Measurements from ENCODE around the gene SLC49A3. TPM values are rescaled to one million over a fixed set of nuclear protein-coding genes. Genes with fewer than 3 reads are reported as not detected.

The SLC49A3 gene
- total RNA-seq, 2 experiments from 2014 or later: not detected

GRCh38 chr4:634599-634985, 54.4 kb downstream of the SLC49A3 start:
- POLR2A ChIA-PET: no interaction called here
- Histone ChIP-seq H2AFZ (ENCODE audit: low read length) (no peak overlapping the region), H3K36me3 (ENCODE audit: insufficient read depth, low read length) (no peaks in the 10 kb centered on the region), H3K4me3 (ENCODE audit: low read depth, low read length, poor library complexity, severe bottlenecking) (no peak overlapping the region), H3K9me2 (ENCODE audit: insufficient read depth, low read length) (no peaks in the 10 kb centered on the region), H3K4me1 (ENCODE audit: insufficient read depth, low read length, poor library complexity, severe bottlenecking) (no peaks in the 10 kb centered on the region), H3K79me2 (ENCODE audit: insufficient read depth, low read depth, low read length) (no peaks in the 10 kb centered on the region), H3K4me2 (ENCODE audit: low read length) (no peak overlapping the region), H4K20me1 (ENCODE audit: insufficient read depth, low read length) (no peaks in the 10 kb centered on the region), H3K9me3 (ENCODE audit: low read length) (no peaks in the 10 kb centered on the region), H3K27ac (ENCODE audit: low read depth, low read length, poor library complexity, severe bottlenecking) (no peak overlapping the region)
- no peak for DNase-seq (ENCODE audit: low spot score)
- no peak for TF ChIP-seq CTCF (conservative IDR thresholded peaks at IDR 0.05; ENCODE audit: low read length)
- TF ChIP-seq EZH2phosphoT487 (IDR thresholded peaks at IDR 0.05; ENCODE audit: borderline replicate concordance, low read depth, low read length): no peak
- CTCF ChIA-PET (ENCODE audit: unreplicated experiment): no interaction called here
- no TSS peak for BruUV-seq (replicated peaks)
- intact Hi-C loops (cut with micrococcal nuclease; ENCODE audit: unreplicated experiment): no loop called here

GRCh38 chr4:633976-634598, 54.9 kb downstream of the SLC49A3 start:
- H3K36me3 ChIP-seq (ENCODE audit: insufficient read depth, low read length): no peaks in the 10 kb centered on the region
- ChIA-PET POLR2A (no interaction called here), CTCF (ENCODE audit: unreplicated experiment) (interaction anchor here (0.5 kb wide), 1 partner anchor 108 kb away, joined by 10 read pairs; no protein-coding TSS in a partner anchor)
- no peak overlapping the region for H3K4me3 ChIP-seq (ENCODE audit: low read depth, low read length, poor library complexity, severe bottlenecking)
- no peak for DNase-seq (ENCODE audit: low spot score)
- H4K20me1 ChIP-seq (ENCODE audit: insufficient read depth, low read length): no peaks in the 10 kb centered on the region
- no peak overlapping the region for H3K27ac ChIP-seq (ENCODE audit: low read depth, low read length, poor library complexity, severe bottlenecking)
- H3K9me2 ChIP-seq (ENCODE audit: insufficient read depth, low read length): no peaks in the 10 kb centered on the region
- no TSS peak for BruUV-seq (replicated peaks)
- H3K4me2 ChIP-seq (ENCODE audit: low read length): no peak overlapping the region
- no peak for TF ChIP-seq CTCF (conservative IDR thresholded peaks at IDR 0.05; ENCODE audit: low read length)
- no peak for TF ChIP-seq EZH2phosphoT487 (IDR thresholded peaks at IDR 0.05; ENCODE audit: borderline replicate concordance, low read depth, low read length)
- no peaks in the 10 kb centered on the region for H3K4me1 ChIP-seq (ENCODE audit: insufficient read depth, low read length, poor library complexity, severe bottlenecking)
- intact Hi-C loops (cut with micrococcal nuclease; ENCODE audit: unreplicated experiment): no loop called here
- no peaks in the 10 kb centered on the region for H3K79me2 ChIP-seq (ENCODE audit: insufficient read depth, low read depth, low read length)
- H3K9me3 ChIP-seq (ENCODE audit: low read length): no peaks in the 10 kb centered on the region
- H2AFZ ChIP-seq (ENCODE audit: low read length): no peak overlapping the region

GRCh38 chr4:633406-633805, 55.5 kb downstream of the SLC49A3 start:
- intact Hi-C loops (cut with micrococcal nuclease; ENCODE audit: unreplicated experiment): no loop called here

More at GRCh38 chr4:633406-633805, 55.5 kb downstream of the SLC49A3 start:
- no peak for DNase-seq (ENCODE audit: low spot score)
- no peaks in the 10 kb centered on the region for H3K4me1 ChIP-seq (ENCODE audit: insufficient read depth, low read length, poor library complexity, severe bottlenecking)
- POLR2A ChIA-PET: no interaction called here
- H3K36me3 ChIP-seq (ENCODE audit: insufficient read depth, low read length): no peaks in the 10 kb centered on the region
- CTCF ChIA-PET (ENCODE audit: unreplicated experiment): no interaction called here
- H4K20me1 ChIP-seq (ENCODE audit: insufficient read depth, low read length): no peaks in the 10 kb centered on the region
- H3K4me3 ChIP-seq (ENCODE audit: low read depth, low read length, poor library complexity, severe bottlenecking): no peak overlapping the region
- H3K27ac ChIP-seq (ENCODE audit: low read depth, low read length, poor library complexity, severe bottlenecking): no peak overlapping the region
- H2AFZ ChIP-seq (ENCODE audit: low read length): no peak overlapping the region
- H3K4me2 ChIP-seq (ENCODE audit: low read length): no peak overlapping the region
- H3K9me2 ChIP-seq (ENCODE audit: insufficient read depth, low read length): no peaks in the 10 kb centered on the region
- H3K9me3 ChIP-seq (ENCODE audit: low read length): no peaks in the 10 kb centered on the region
- BruUV-seq (replicated peaks): no TSS peak
- H3K79me2 ChIP-seq (ENCODE audit: insufficient read depth, low read depth, low read length): no peaks in the 10 kb centered on the region
- no peak for TF ChIP-seq EZH2phosphoT487 (IDR thresholded peaks at IDR 0.05; ENCODE audit: borderline replicate concordance, low read depth, low read length)
- no peak for TF ChIP-seq CTCF (conservative IDR thresholded peaks at IDR 0.05; ENCODE audit: low read length)
